COLO668 (cell line): Measurements from ENCODE around the gene DDI1.

ENCODE experiments used
- DNase-seq: peaks from one replicate; lab custom pipeline; 2025; ENCODE audit not compliant: unreplicated experiment; lab: John Stamatoyannopoulos, UW

DDI1 gene

GRCh38 chr11:104075706-104076105, 39.3 kb downstream of the DDI1 start:
- no peak for DNase-seq

GRCh38 chr11:104076455-104076854, 40.0 kb downstream of the DDI1 start:
- no peak for DNase-seq

- DNase-seq, result no peak
Observed at GRCh38 chr11:104078245-104078644, 41.8 kb downstream of the DDI1 start.

- DNase-seq, result no peak
Observed at GRCh38 chr11:104078995-104079394, 42.6 kb downstream of the DDI1 start.

- no peak for DNase-seq
Observed at GRCh38 chr11:104086621-104087020, 50.2 kb downstream of the DDI1 start.
